Measurements from ENCODE around the gene EDNRA.

DNA sequence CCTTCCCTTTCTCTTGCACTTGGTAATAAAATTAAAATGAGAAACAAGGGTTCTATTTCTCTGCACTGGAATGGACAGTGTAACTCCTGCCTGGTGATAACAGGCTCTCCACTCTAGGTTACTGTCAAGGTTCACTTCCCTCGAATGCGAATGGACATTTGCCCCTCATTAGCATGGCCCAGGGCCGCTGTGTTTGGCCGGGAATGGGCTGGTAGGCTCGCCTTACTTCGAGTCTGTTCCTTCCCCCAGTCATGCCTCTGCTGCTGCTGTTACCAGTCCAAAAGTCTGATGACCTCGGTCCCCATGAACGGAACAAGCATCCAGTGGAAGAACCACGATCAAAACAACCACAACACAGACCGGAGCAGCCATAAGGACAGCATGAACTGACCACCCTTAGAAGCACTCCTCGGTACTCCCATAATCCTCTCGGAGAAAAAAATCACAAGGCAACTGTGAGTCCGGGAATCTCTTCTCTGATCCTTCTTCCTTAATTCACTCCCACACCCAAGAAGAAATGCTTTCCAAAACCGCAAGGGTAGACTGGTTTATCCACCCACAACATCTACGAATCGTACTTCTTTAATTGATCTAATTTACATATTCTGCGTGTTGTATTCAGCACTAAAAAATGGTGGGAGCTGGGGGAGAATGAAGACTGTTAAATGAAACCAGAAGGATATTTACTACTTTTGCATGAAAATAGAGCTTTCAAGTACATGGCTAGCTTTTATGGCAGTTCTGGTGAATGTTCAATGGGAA lies 61.5 kb downstream of the EDNRA start:
- TF ChIP-seq POLR2AphosphoS5 (IDR thresholded peaks at IDR 0.05; ENCODE audit: insufficient read depth in 1 of 2, low read depth in 1 of 2) (no peak), POLR2A (IDR thresholded peaks at IDR 0.05) (no peak)
- TF ChIP-seq, protein P1, sequence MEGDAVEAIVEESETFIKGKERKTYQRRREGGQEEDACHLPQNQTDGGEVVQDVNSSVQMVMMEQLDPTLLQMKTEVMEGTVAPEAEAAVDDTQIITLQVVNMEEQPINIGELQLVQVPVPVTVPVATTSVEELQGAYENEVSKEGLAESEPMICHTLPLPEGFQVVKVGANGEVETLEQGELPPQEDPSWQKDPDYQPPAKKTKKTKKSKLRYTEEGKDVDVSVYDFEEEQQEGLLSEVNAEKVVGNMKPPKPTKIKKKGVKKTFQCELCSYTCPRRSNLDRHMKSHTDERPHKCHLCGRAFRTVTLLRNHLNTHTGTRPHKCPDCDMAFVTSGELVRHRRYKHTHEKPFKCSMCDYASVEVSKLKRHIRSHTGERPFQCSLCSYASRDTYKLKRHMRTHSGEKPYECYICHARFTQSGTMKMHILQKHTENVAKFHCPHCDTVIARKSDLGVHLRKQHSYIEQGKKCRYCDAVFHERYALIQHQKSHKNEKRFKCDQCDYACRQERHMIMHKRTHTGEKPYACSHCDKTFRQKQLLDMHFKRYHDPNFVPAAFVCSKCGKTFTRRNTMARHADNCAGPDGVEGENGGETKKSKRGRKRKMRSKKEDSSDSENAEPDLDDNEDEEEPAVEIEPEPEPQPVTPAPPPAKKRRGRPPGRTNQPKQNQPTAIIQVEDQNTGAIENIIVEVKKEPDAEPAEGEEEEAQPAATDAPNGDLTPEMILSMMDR (IDR thresholded peaks at IDR 0.05), result no peak
